Stimulated activated CD8-positive, alpha-beta memory T cell treated with anti-CD3 and anti-CD28 coated beads, Interleukin-15, amount 100 ng/mL, for 4 hours (primary cell): ENCODE data around the gene ITGA1.
"Not testable (repeated sequence)": the region's sequence is repeated elsewhere in the genome, so short reads cannot be mapped to it uniquely, and the experiment has no call there.

ENCODE experiments used
- DNase-seq, 2 donors: peaks; one replicate each; pipeline ENCODE4 v3.0.0-alpha.2; 2020; ENCODE audit warnings: low read depth in 2 of 2

Gene ITGA1

GRCh38 chr5:52801329-52801728 is 13.6 kb downstream of the ITGA1 start:
- DNase-seq: no peak

GRCh38 chr5:52802272-52802973 is 14.7 kb downstream of the ITGA1 start:
- DNase-seq: no peak

DNA sequence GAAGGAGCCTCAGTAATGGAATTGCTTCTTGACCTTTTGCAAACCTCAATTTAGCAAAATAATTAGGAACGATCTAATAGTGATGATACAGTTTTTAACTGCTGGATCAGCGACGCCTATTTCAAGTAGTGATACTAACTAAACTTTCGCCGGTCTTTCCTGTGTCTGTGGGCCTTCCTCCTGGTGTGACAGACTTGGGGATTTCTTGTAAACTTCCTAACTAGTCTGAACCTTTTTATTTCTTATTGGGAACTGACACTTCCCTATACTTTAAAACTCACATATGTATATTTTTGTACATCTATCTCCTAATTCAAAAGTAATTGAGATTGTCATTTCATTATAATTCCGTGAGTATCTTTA is 15.2 kb downstream of the ITGA1 start:
- no peak for DNase-seq

- DNase-seq: no peak
Measured at GRCh38 chr5:52804387-52804791, 16.7 kb downstream of the ITGA1 start.

DNA sequence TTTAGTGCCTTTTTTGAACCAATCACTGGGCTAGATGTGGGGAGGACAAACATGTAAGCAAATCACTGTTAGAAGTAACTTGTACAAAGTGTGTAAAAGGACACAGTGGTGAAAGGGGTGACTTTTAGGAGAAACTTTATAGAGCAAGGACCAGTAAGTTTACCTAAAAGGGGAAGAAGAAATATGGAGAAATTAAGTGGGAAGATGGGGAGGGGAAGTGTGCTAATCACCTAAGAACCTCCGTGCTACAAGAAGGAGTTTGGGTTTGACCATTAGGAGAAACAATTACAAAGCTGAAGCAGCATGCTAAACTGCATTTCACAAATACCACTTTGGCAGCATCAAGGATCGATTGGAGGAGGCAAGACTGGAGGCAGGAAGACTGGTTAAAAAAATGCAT is 17.3 kb downstream of the ITGA1 start:
- no peak for DNase-seq

- DNase-seq: no peak
Measured at GRCh38 chr5:52805615-52806014, 17.9 kb downstream of the ITGA1 start.

DNA sequence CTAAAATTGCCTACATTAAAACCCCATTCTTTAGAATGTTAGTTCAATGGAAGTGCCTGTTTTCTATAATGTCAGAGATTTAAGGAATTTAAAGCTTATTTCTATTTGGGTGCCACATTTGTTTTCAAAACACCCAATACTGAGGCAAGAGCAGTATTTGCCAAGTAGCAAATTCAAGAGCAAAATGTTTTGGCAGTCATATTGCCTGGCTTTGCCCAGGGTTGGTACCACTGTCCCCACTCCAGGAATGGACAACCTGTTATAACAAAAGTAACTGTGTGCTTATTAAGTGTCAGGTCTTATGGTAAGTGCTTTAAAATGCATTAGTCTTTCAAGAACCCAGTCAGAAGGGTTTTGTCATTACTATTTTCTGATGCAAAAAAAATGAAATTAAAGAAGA is 19.3 kb downstream of the ITGA1 start:
- no peak for DNase-seq

DNA sequence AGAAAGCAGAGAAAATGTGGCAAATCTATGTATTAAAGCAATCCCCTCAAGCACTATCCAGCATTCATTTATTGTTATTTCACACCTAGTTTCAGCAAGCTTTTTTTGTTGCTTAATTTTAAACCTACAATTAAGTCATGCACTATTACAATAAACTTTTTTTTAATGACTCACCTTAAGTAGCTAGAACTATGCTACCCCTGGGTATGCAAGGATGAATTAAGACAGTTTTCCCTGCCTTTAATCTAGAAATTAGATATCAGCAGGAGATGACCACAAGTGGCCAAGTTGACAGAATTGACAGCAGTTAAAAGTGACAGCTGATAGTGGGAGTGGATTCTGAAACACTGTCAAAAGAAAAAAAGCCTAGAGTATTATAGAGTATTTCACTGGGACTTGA is 20.0 kb downstream of the ITGA1 start:
- DNase-seq: no peak

DNA sequence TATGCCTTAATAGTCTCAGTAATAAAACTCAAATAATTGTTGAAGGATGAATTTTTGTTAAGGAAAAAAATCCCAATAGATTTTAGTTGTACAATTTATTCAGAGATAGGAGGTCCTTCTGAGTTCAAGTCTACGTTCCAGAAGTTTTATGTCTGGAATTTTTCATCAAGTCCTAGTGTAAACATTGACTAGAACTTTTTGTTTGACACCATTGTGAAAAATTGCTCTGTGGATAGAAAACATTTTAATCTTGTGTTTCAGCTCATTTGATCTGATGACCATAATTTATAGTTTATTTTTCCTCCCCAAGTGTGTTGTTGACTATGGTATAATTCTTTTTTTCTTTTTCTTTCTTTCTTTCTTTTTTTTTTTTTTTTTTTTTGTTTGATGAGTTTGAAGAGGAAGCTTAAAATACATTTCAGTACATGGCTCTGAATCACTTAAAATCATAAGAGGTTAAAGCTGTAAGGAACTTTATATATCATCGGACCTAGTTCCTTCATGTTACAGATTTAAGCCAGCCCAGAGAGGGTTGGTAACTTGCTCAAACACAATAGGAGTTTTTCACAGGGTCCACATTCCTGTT is 20.7 kb downstream of the ITGA1 start:
- no peak for DNase-seq

GRCh38 chr5:52809884-52810283 is 22.2 kb downstream of the ITGA1 start:
- DNase-seq: no peak

- no peak for DNase-seq
Measured at GRCh38 chr5:52810426-52810825, 22.7 kb downstream of the ITGA1 start.

DNA sequence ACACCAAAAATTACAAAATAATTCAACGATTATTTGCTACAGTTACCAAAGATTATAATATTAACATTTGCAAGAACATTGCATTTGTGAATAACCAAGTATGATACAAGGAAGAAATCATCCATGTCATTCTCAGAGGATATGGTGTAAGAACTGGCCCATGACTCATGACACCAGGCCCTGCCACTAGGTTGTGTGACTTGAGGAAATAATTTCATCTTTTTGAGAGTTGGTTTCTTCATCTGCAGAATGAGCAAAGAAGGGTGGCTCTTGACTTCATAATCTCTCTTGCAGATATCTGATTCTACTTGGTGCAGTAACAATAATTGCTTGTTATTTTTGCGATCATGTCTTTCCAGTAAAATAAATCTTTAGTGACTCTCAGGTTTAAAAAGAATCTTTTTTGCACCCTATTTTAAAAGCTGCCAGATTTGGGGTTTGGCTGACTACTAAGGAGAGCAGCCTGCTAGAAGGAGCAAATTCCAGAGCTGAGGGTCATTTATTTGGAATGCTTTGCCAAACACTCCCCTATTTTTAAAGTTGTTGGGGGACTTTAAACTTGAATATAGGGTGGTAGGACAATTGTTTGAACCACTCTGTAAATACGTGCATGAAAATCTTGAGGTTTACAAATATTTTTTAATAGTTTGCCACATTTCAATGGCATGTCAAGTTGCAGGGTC is 23.5 kb downstream of the ITGA1 start:
- DNase-seq: no peak

DNA sequence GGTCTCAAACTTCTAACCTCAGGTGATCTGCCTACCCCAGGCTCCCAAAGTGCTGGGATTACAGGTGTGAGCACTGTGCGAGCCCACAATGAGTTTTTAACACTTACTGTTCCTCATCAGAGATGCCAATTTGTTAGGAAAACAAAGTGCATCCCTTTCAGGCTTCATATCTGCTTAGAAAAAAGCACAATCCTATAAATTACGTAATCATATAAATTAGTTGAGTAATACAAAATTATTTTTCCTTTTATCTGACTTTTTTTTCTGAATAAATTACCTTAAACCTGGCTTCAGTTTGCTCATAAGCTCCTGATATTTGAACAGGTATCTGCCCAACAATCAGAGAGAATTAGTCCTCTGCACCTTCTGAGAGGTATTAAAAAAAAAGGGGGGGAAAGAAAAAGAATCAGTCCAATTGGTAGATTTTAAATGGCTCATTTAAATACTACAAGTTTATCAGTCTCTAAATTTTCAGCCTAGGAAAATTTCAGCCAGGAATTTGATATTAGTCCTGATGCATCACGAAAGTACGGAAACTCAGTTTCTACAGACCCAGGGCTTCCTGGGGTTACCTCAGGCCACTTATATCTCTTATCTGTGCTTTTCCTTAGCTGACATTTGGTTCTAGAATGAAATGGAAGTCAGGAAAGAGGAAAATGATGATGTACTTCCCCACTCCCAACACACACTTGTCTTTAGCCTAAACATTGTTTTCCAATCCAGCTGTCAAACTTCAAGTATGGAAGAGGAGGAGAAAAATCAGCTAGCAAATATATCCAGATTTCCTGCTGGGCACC is 26.8 kb downstream of the ITGA1 start:
- DNase-seq: no peak

DNA sequence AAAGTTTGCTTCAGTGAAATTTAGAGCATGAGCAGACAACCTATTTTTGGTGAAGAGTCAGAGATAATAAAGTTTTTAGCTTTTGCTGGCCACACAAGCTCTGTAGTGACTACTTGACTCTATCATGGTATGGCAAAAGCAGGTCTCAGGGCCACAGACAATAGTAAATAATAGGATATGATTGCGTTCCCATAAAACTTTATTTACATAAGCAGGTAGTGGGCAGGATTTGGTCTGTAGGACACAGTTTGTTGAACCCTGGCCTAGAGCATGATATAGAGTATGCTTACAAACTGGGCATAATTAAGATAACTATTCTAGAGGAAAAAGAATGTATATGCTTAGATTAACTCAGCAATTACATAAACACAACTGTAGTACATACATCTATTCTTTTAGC is 30.1 kb downstream of the ITGA1 start:
- DNase-seq: no peak

GRCh38 chr5:52818360-52818759 is 30.6 kb downstream of the ITGA1 start:
- no peak for DNase-seq

DNA sequence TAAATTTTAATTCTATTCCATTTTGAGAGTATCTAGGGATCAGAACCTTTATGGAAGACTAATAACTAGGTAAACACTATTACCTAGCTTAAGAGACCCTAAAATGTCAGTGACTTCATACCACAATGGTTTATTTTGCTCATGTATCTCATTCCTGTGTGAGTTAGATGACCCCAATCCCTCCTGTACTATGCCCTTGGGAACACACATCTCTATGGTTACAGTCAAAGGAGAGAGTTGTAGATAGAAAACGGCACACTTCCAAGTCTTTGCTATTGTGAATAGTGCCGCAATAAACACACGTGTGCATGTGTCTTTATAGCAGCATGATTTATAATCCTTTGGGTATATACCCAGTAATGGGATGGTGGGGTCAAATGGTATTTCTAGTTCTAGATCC is 31.1 kb downstream of the ITGA1 start:
- not testable (repeated sequence) for DNase-seq

GRCh38 chr5:52821901-52822300 is 34.2 kb downstream of the ITGA1 start:
- DNase-seq: no peak

GRCh38 chr5:52822437-52822836 is 34.7 kb downstream of the ITGA1 start:
- DNase-seq: no peak

DNA sequence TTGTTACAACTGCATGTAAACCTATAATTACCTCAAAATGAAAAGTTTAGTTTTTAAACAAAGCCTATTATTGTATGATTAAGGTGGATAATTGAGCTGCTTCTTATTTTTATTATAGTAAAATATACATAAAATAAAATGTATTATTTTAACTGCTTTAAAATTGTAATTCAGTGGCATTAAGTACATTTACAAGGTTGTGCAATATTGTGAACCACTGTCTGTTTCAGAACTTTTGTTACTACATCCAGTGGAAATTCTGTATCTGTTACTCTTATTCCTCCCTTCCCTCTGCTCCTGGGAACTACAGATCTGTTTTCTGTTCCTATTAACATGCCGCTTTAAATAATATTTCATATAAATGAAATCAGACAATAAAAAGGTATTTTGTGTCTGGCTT is 37.1 kb downstream of the ITGA1 start:
- DNase-seq: no peak

DNA sequence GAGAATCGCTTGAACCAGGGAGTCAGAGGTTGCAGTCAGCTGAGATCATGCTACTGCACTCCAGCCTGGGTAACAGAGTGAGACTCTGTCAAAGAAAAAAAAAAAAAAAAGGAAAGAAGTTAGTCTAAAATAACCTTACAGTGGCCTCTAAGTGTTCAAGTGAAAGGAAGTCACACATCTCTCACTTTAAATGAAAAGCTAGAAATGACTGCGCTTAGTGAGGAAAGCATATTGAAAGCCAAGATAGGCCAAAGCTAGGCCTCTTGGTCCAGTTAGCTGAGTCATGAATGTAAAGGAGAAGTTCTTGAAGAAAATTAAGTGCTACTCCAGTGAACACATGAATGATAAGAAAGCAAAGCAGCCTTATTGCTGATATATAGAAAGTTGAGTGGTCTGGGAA is 38.1 kb downstream of the ITGA1 start:
- no peak for DNase-seq

DNA sequence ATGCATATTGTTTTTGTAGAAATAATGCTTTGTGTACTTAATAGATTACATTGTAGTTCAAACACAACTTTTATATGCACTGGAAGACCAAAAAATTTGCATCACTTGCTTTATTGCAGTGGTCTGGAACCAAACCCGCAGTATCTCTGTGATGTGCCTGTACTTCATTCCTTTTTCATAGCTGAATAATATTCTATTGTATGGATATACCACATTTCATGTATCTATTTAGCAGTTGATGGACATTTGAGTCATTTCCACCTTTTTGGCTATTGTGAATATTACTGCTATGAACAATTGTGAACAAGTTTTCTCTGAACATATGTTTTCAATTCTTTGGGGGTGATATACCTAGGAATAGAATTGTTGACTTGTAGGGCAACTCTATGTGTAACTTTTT is 40.1 kb downstream of the ITGA1 start:
- no peak for DNase-seq

GRCh38 chr5:52829664-52830063 is 41.9 kb downstream of the ITGA1 start:
- no peak for DNase-seq

- no peak for DNase-seq
Measured at GRCh38 chr5:52830650-52831049, 42.9 kb downstream of the ITGA1 start.
